Measurements from ENCODE around the gene CCDC182. TPM values are rescaled to one million over a fixed set of nuclear protein-coding genes. Genes with fewer than 3 reads are reported as not detected.

Gene CCDC182
- polyA plus RNA-seq, 1 of the 3 experiments (the other 2 are of a cell fraction) = not detected

GRCh38 chr17:57735707-57736106 is 9.4 kb downstream of the CCDC182 start:
- Histone ChIP-seq H3K36me3 (replicated peaks in 1 of 2; ENCODE audit: control insufficient read depth in 1 of 2, insufficient read depth in 2 of 2, low read length in 1 of 2) (no peaks in the 10 kb centered on the region), H3K9me3 (no peaks in the 10 kb centered on the region), H3K4me2 (no peak overlapping the region), H3F3A (replicated peaks; ENCODE audit: insufficient read depth) (no peaks in the 10 kb centered on the region), H2AFZ (ENCODE audit: low read depth) (no peak overlapping the region), H3K27me3 (ENCODE audit: insufficient read depth) (peaks cover 30% of the 10 kb centered on the region), H4K20me1 (ENCODE audit: insufficient read depth) (no peaks in the 10 kb centered on the region), H3K4me1 (ENCODE audit: control insufficient read depth in 1 of 2, insufficient read depth in 2 of 2, low read depth in 1 of 2, low read length in 1 of 2) (peaks cover 0 to 17% of the 10 kb centered on the region in 2 experiments; a peak in 2 of 4 replicates), H3K9ac (no peak overlapping the region), H3K79me2 (ENCODE audit: insufficient read depth) (no peaks in the 10 kb centered on the region), H3K4me3 (ENCODE audit: low read depth in 2 of 2, low read length in 1 of 2) (no peak overlapping the region), H3K9me2 (no peaks in the 10 kb centered on the region), H3K27ac (ENCODE audit: low read depth in 2 of 2, low read length in 1 of 2) (peak overlapping the region in 1 of 2 experiments; percentile 1; a peak in 2 of 4 replicates)
- POLR2A ChIA-PET = no interaction called here
- CTCF ChIA-PET = interaction anchor here (0.9 to 1.6 kb wide), 4 partner anchors 10 to 98 kb away, joined by 3 to 12 read pairs (median 4); partner anchors contain the start of gene CCDC182
- DNase-seq = peak; percentile 60
- WGBS (ENCODE audit: low lambda C conversion rate) = 69% methylated on average over 6 of the region's 6 CpGs
- peak; percentile 47 for TF ChIP-seq SMC3 (IDR thresholded peaks at IDR 0.05; ENCODE audit: low read depth, low read length)
- TF ChIP-seq FOXJ3 (CRISPR knock-in tag; IDR thresholded peaks at IDR 0.05) = no peak
- TF ChIP-seq, protein P1, sequence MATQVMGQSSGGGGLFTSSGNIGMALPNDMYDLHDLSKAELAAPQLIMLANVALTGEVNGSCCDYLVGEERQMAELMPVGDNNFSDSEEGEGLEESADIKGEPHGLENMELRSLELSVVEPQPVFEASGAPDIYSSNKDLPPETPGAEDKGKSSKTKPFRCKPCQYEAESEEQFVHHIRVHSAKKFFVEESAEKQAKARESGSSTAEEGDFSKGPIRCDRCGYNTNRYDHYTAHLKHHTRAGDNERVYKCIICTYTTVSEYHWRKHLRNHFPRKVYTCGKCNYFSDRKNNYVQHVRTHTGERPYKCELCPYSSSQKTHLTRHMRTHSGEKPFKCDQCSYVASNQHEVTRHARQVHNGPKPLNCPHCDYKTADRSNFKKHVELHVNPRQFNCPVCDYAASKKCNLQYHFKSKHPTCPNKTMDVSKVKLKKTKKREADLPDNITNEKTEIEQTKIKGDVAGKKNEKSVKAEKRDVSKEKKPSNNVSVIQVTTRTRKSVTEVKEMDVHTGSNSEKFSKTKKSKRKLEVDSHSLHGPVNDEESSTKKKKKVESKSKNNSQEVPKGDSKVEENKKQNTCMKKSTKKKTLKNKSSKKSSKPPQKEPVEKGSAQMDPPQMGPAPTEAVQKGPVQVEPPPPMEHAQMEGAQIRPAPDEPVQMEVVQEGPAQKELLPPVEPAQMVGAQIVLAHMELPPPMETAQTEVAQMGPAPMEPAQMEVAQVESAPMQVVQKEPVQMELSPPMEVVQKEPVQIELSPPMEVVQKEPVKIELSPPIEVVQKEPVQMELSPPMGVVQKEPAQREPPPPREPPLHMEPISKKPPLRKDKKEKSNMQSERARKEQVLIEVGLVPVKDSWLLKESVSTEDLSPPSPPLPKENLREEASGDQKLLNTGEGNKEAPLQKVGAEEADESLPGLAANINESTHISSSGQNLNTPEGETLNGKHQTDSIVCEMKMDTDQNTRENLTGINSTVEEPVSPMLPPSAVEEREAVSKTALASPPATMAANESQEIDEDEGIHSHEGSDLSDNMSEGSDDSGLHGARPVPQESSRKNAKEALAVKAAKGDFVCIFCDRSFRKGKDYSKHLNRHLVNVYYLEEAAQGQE (IDR thresholded peaks at IDR 0.05; ENCODE audit: low read depth, low read length) = no peak
- no peak for TF ChIP-seq FOXM1 (IDR thresholded peaks at IDR 0.05; ENCODE audit: low read depth)
- TF ChIP-seq ELF1 (IDR thresholded peaks at IDR 0.05) = no peak
- TF ChIP-seq JUND (IDR thresholded peaks at IDR 0.05) = no peak
- no peak for TF ChIP-seq MXI1 (IDR thresholded peaks at IDR 0.05; ENCODE audit: low read depth, low read length)
- TF ChIP-seq RAD21 (IDR thresholded peaks at IDR 0.05; ENCODE audit: low read length) = peak; percentile 69
- peak; percentile 45 for TF ChIP-seq CTCF (IDR thresholded peaks at IDR 0.05)
- TF ChIP-seq RFX5 (IDR thresholded peaks at IDR 0.05; ENCODE audit: low read length) = no peak
- TF ChIP-seq, protein P2, sequence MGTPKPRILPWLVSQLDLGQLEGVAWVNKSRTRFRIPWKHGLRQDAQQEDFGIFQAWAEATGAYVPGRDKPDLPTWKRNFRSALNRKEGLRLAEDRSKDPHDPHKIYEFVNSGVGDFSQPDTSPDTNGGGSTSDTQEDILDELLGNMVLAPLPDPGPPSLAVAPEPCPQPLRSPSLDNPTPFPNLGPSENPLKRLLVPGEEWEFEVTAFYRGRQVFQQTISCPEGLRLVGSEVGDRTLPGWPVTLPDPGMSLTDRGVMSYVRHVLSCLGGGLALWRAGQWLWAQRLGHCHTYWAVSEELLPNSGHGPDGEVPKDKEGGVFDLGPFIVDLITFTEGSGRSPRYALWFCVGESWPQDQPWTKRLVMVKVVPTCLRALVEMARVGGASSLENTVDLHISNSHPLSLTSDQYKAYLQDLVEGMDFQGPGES (IDR thresholded peaks at IDR 0.05; ENCODE audit: low read depth, low read length) = no peak
- TF ChIP-seq NRF1 (IDR thresholded peaks at IDR 0.05; ENCODE audit: low read depth, low read length) = no peak
- no peak for TF ChIP-seq EP300 (IDR thresholded peaks at IDR 0.05; ENCODE audit: borderline replicate concordance in 1 of 2, low read depth in 1 of 2, low read length in 1 of 2)
- no peak for TF ChIP-seq MEF2A (IDR thresholded peaks at IDR 0.05; ENCODE audit: borderline replicate concordance, low read depth)
- TF ChIP-seq GABPA (IDR thresholded peaks at IDR 0.05; ENCODE audit: low read depth) = no peak
- TF ChIP-seq YY1 (IDR thresholded peaks at IDR 0.05; ENCODE audit: low read depth) = no peak
- no peak for TF ChIP-seq POLR2AphosphoS5 (IDR thresholded peaks at IDR 0.05; ENCODE audit: low read depth, low read length)

Measured in SK-N-SH (cell line).